WTC11 (cell line): ENCODE data around the gene RBFOX2. TPM values are rescaled to one million over a fixed set of nuclear protein-coding genes. Genes with fewer than 3 reads are reported as not detected.

ENCODE experiments used
- ATAC-seq: fragments of 200-7000 bp; cut with Tn5 transposase; 2 replicates; pipeline ENCODE4 v1.10.0; 2021; ENCODE audit warnings: mild to moderate bottlenecking, moderate library complexity
- CTCF ChIA-PET: fragments of 300-600 bp; sonication (Branson Sonifier 250); formaldehyde crosslinking; loops from one replicate; lab custom pipeline; 2021; ENCODE audit warnings: antibody characterized with exemption; lab: Charles Lee
- POLR2A ChIA-PET: fragments of 350-600 bp; sonication (Branson Sonifier 250); formaldehyde crosslinking; loops from one replicate; lab custom pipeline; 2021; ENCODE audit warnings: antibody characterized with exemption; lab: Charles Lee
- DNase-seq: peaks from one replicate; pipeline ENCODE4 v3.0.0; 2021; ENCODE audit warnings: low spot score
- H3K27ac Mint-ChIP-seq: 2 replicates; pipeline ENCODE4 v1.8.0; 2021; ENCODE audit warnings: mixed read lengths
- H3K27me3 Mint-ChIP-seq: 2 replicates; pipeline ENCODE4 v1.8.0; 2021; ENCODE audit warnings: low read depth, mild to moderate bottlenecking, moderate library complexity, mixed read lengths
- H3K36me3 Mint-ChIP-seq: 2 replicates; pipeline ENCODE4 v1.8.0; 2021; ENCODE audit warnings: mixed read lengths
- H3K4me1 Mint-ChIP-seq: 2 replicates; pipeline ENCODE4 v1.8.0; 2022; ENCODE audit warnings: mixed read lengths
- H3K4me3 Mint-ChIP-seq: 2 replicates; pipeline ENCODE4 v1.8.0; 2021; ENCODE audit warnings: mild to moderate bottlenecking, moderate library complexity, mixed read lengths
- H3K9me3 Mint-ChIP-seq: 2 replicates; pipeline ENCODE4 v1.8.0; 2021; ENCODE audit warnings: mixed read lengths
- CTCF ChIP-seq: fragments of 200-600 bp; IDR thresholded peaks from 2 replicates; pipeline ENCODE4 v1.8.0; 2022; ENCODE audit warnings: antibody characterized with exemption
- E2F1 ChIP-seq: sonication (generic); formaldehyde crosslinking; IDR thresholded peaks from 2 replicates; pipeline ENCODE4 v1.8.0; 2022; ENCODE audit warnings: mild to moderate bottlenecking, missing genetic modification reagents
- ELF4 ChIP-seq: sonication (generic); formaldehyde crosslinking; IDR thresholded peaks from 2 replicates; pipeline ENCODE4 v1.8.1; 2022; ENCODE audit warnings: low read depth, mild to moderate bottlenecking, moderate library complexity, missing genetic modification reagents
- GRHL2 ChIP-seq: fragments of 250-450 bp; sonication (Bioruptor Pico); IDR thresholded peaks from 2 replicates; pipeline ENCODE4 v1.8.0; 2022; ENCODE audit warnings: mild to moderate bottlenecking, moderate library complexity; ENCODE audit not compliant: insufficient replicate concordance, severe bottlenecking
- HMGXB4 ChIP-seq: sonication (generic); formaldehyde crosslinking; IDR thresholded peaks from 2 replicates; pipeline ENCODE4 v1.8.1; 2023; ENCODE audit warnings: mild to moderate bottlenecking, moderate library complexity, missing genetic modification reagents
- JAZF1 ChIP-seq: fragments of 250-450 bp; sonication (Bioruptor Pico); IDR thresholded peaks from 2 replicates; pipeline ENCODE4 v1.9.0; 2021; ENCODE audit warnings: moderate library complexity, mild to moderate bottlenecking, inconsistent platforms
- MYBL2 ChIP-seq: sonication (generic); formaldehyde crosslinking; IDR thresholded peaks from 2 replicates; pipeline ENCODE4 v1.8.1; 2023; ENCODE audit warnings: mild to moderate bottlenecking, moderate library complexity, missing genetic modification reagents
- OVOL2 ChIP-seq: fragments of 250-450 bp; sonication (Bioruptor Pico); IDR thresholded peaks from 2 replicates; pipeline ENCODE4 v1.9.0; 2021; ENCODE audit warnings: mild to moderate bottlenecking, borderline replicate concordance
- PRDM15 ChIP-seq: sonication (generic); formaldehyde crosslinking; IDR thresholded peaks from 2 replicates; pipeline ENCODE4 v1.8.0; 2022; ENCODE audit warnings: missing genetic modification reagents
- TP53 ChIP-seq: sonication (generic); formaldehyde crosslinking; IDR thresholded peaks from 2 replicates; pipeline ENCODE4 v1.8.1; 2023; ENCODE audit warnings: mild to moderate bottlenecking, missing genetic modification reagents
- USF2 ChIP-seq: sonication (generic); formaldehyde crosslinking; IDR thresholded peaks from 2 replicates; pipeline ENCODE4 v1.8.1; 2023; ENCODE audit warnings: mild to moderate bottlenecking, missing genetic modification reagents, moderate library complexity
- ZMAT4 ChIP-seq: fragments of 250-450 bp; sonication (Bioruptor Pico); IDR thresholded peaks from 2 replicates; pipeline ENCODE4 v1.9.0; 2021; ENCODE audit warnings: mild to moderate bottlenecking
- ZNF121 ChIP-seq: sonication (generic); formaldehyde crosslinking; IDR thresholded peaks from 2 replicates; pipeline ENCODE4 v1.8.0; 2023; ENCODE audit warnings: missing genetic modification reagents
- ZNF138 ChIP-seq: sonication (generic); formaldehyde crosslinking; conservative IDR thresholded peaks from 2 replicates; pipeline ENCODE4 v1.8.1; 2022; ENCODE audit warnings: mild to moderate bottlenecking, moderate library complexity, missing genetic modification reagents
- ZNF281 ChIP-seq: sonication (generic); formaldehyde crosslinking; IDR thresholded peaks from 2 replicates; pipeline ENCODE4 v1.8.0; 2023; ENCODE audit warnings: mild to moderate bottlenecking, missing genetic modification reagents
- ZNF317 ChIP-seq: sonication (generic); formaldehyde crosslinking; IDR thresholded peaks from 2 replicates; pipeline ENCODE4 v1.8.1; 2023; ENCODE audit warnings: low read depth, mild to moderate bottlenecking, moderate library complexity, missing genetic modification reagents, borderline replicate concordance
- ZNF416 ChIP-seq: fragments of 250-450 bp; sonication (Bioruptor Pico); IDR thresholded peaks from 2 replicates; pipeline ENCODE4 v1.9.0; 2021; ENCODE audit warnings: mild to moderate bottlenecking, inconsistent platforms
- total RNA-seq: library from RNA; stranded (reverse); gene quantifications from 3 replicates; pipeline ENCODE4 v1.2.3, GENCODE V29; 2021

The RBFOX2 gene
- total RNA-seq, 1 experiment from 2014 or later: 107 TPM

- H3K27me3 Mint-ChIP-seq: no peaks in the 10 kb centered on the region
- DNase-seq: no peak
- no peak overlapping the region for H3K27ac Mint-ChIP-seq
- H3K4me3 Mint-ChIP-seq: no peak overlapping the region
- peaks cover 27% of the 10 kb centered on the region for H3K4me1 Mint-ChIP-seq
- no peaks in the 10 kb centered on the region for H3K9me3 Mint-ChIP-seq
- TF ChIP-seq ZMAT4 (CRISPR knock-in tag): no peak
- CTCF ChIA-PET: no interaction called here
- H3K36me3 Mint-ChIP-seq: no peaks in the 10 kb centered on the region
- POLR2A ChIA-PET: no interaction called here
- no peak for ATAC-seq
Measured at GRCh38 chr22:35904336-35904692, 124.3 kb downstream of the RBFOX2 start.

GRCh38 chr22:35903571-35904335 is 124.9 kb downstream of the RBFOX2 start:
- H3K36me3 Mint-ChIP-seq: no peaks in the 10 kb centered on the region
- H3K4me3 Mint-ChIP-seq: no peak overlapping the region
- peak overlapping the region; percentile 1; the same call in 1 of the 2 replicates for H3K27ac Mint-ChIP-seq
- H3K27me3 Mint-ChIP-seq: no peaks in the 10 kb centered on the region
- ChIA-PET CTCF (no interaction called here), POLR2A (no interaction called here)
- H3K9me3 Mint-ChIP-seq: no peaks in the 10 kb centered on the region
- ATAC-seq (no peak), DNase-seq (no peak)
- peaks cover 27% of the 10 kb centered on the region for H3K4me1 Mint-ChIP-seq
- no peak for TF ChIP-seq PRDM15
- no peak for TF ChIP-seq JAZF1 (CRISPR knock-in tag)
- TF ChIP-seq ZNF121 (CRISPR knock-in tag): no peak
- no peak for TF ChIP-seq ZNF416

- Mint-ChIP-seq H3K27me3 (no peaks in the 10 kb centered on the region), H3K36me3 (no peaks in the 10 kb centered on the region; the same call in 1 of the 2 replicates), H3K4me1 (peaks cover 48% of the 10 kb centered on the region), H3K4me3 (no peak overlapping the region), H3K27ac (peak overlapping the region; percentile 44), H3K9me3 (no peaks in the 10 kb centered on the region)
- CTCF ChIA-PET: interaction anchor here (0.5 to 2.0 kb wide), 3 partner anchors 134 to 191 kb away, joined by 3 to 7 read pairs (median 6); no protein-coding TSS in a partner anchor
- DNase-seq: no peak
- POLR2A ChIA-PET: no interaction called here
- peak; percentile 69 for ATAC-seq
- TF ChIP-seq CTCF (no peak), ZNF281 (CRISPR knock-in tag) (no peak), GRHL2 (CRISPR knock-in tag) (no peak), ELF4 (no peak), E2F1 (CRISPR knock-in tag) (no peak), OVOL2 (CRISPR knock-in tag) (no peak), HMGXB4 (no peak), TP53 (CRISPR knock-in tag) (no peak), ZNF317 (CRISPR knock-in tag) (no peak), ZNF138 (CRISPR knock-in tag) (no peak), USF2 (CRISPR knock-in tag) (no peak), MYBL2 (CRISPR knock-in tag) (no peak)
Measured at GRCh38 chr22:35900483-35901168, 128.0 kb downstream of the RBFOX2 start.
